K562 (cell line): ENCODE data around the gene ST14.

Source experiments
- FOS ChIP-seq: IDR thresholded peaks from 3 replicates; pipeline ENCODE4 v1.6.1; 2011; ENCODE audit not compliant: insufficient read length; ENCODE audit errors: extremely low read depth
- FOXA1 ChIP-seq: fragments of 450-650 bp; IDR thresholded peaks from 2 replicates; pipeline ENCODE4 v1.6.1; 2016; ENCODE audit warnings: mild to moderate bottlenecking, borderline replicate concordance
- HDGF ChIP-seq: fragments of 450-650 bp; IDR thresholded peaks from 2 replicates; pipeline ENCODE4 v1.6.1; 2016
- KAT8 ChIP-seq: fragments of 450-650 bp; IDR thresholded peaks from 2 replicates; pipeline ENCODE4 v1.6.1; 2016; ENCODE audit warnings: low read depth, mild to moderate bottlenecking
- MEF2A ChIP-seq: IDR thresholded peaks from 2 replicates; pipeline ENCODE4 v1.6.1; 2011; ENCODE audit warnings: low read depth, mild to moderate bottlenecking, low read length, moderate library complexity; ENCODE audit not compliant: control insufficient read depth
- MTA1 ChIP-seq: fragments of 450-650 bp; IDR thresholded peaks from 2 replicates; pipeline ENCODE4 v1.6.1; 2017; ENCODE audit warnings: borderline replicate concordance
- RNF2 ChIP-seq: sonication (generic); IDR thresholded peaks from 2 replicates; pipeline ENCODE4 v1.6.1; 2016
- ZNF41 ChIP-seq: fragments of 250-450 bp; sonication (Bioruptor Pico); conservative IDR thresholded peaks from 2 replicates; pipeline ENCODE4 v1.4.0; 2020; ENCODE audit warnings: mild to moderate bottlenecking
- ZNF778 ChIP-seq: fragments of 450-650 bp; formaldehyde crosslinking; IDR thresholded peaks from 2 replicates; pipeline ENCODE4 v1.4.0; 2020; ENCODE audit warnings: mild to moderate bottlenecking, moderate library complexity
- TF ChIP-seq, protein P1 (sequence below), 3 experiments: IDR thresholded peaks in 2 of 3; conservative IDR thresholded peaks in 1 of 3; 2 replicates each; pipeline ENCODE4 v1.5.1; 2011 to 2012; ENCODE audit warnings: low read length in 3 of 3, mild to moderate bottlenecking in 3 of 3, control low read depth in 2 of 3, improper control_type of control experiment in 1 of 3, inconsistent platforms in 1 of 3, low read depth in 1 of 3, mixed read lengths in 1 of 3, moderate library complexity in 1 of 3; ENCODE audit not compliant: insufficient read depth in 2 of 3
- TF ChIP-seq, protein P2 (sequence below): fragments of 150-350 bp; IDR thresholded peaks from 2 replicates; pipeline ENCODE4 v1.6.1; 2014; ENCODE audit warnings: low read depth, mild to moderate bottlenecking, low read length, borderline replicate concordance
- TF ChIP-seq, protein P3 (sequence below): fragments of 250-450 bp; sonication (Bioruptor Pico); IDR thresholded peaks from 2 replicates; pipeline ENCODE4 v1.4.0; 2020; ENCODE audit warnings: mild to moderate bottlenecking, moderate library complexity

DNA sequence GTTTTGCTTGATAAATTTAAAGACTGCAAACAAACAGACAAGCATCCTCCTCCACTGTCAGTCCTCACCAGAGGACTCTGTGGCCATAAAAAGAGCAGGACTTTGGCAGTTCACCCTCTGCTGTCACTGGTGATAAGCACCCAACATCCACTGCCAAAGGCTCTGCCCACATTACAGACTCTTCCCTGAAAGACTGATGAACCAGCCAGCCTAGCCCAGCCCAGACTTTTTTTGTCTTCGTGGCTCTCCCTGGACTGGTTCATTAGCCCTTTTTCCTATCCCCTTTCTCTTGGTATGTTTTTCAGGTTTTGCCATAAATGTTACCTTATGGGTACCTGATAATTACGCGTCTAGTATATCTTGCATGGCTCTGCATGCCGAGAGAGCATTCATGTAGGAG lies 15.1 kb downstream of the ST14 start:
- no peak for TF ChIP-seq HDGF
- TF ChIP-seq, protein P1, sequence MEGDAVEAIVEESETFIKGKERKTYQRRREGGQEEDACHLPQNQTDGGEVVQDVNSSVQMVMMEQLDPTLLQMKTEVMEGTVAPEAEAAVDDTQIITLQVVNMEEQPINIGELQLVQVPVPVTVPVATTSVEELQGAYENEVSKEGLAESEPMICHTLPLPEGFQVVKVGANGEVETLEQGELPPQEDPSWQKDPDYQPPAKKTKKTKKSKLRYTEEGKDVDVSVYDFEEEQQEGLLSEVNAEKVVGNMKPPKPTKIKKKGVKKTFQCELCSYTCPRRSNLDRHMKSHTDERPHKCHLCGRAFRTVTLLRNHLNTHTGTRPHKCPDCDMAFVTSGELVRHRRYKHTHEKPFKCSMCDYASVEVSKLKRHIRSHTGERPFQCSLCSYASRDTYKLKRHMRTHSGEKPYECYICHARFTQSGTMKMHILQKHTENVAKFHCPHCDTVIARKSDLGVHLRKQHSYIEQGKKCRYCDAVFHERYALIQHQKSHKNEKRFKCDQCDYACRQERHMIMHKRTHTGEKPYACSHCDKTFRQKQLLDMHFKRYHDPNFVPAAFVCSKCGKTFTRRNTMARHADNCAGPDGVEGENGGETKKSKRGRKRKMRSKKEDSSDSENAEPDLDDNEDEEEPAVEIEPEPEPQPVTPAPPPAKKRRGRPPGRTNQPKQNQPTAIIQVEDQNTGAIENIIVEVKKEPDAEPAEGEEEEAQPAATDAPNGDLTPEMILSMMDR (IDR thresholded peaks at IDR 0.05 in 2 of 3, conservative IDR thresholded peaks at IDR 0.05 in 1 of 3; ENCODE audit: insufficient read depth in 2 of 3, low read depth in 1 of 3, low read length in 3 of 3): no peak
- no peak for TF ChIP-seq MTA1
- TF ChIP-seq RNF2: no peak
- TF ChIP-seq FOS: no peak
- no peak for TF ChIP-seq KAT8
- TF ChIP-seq, protein P2, sequence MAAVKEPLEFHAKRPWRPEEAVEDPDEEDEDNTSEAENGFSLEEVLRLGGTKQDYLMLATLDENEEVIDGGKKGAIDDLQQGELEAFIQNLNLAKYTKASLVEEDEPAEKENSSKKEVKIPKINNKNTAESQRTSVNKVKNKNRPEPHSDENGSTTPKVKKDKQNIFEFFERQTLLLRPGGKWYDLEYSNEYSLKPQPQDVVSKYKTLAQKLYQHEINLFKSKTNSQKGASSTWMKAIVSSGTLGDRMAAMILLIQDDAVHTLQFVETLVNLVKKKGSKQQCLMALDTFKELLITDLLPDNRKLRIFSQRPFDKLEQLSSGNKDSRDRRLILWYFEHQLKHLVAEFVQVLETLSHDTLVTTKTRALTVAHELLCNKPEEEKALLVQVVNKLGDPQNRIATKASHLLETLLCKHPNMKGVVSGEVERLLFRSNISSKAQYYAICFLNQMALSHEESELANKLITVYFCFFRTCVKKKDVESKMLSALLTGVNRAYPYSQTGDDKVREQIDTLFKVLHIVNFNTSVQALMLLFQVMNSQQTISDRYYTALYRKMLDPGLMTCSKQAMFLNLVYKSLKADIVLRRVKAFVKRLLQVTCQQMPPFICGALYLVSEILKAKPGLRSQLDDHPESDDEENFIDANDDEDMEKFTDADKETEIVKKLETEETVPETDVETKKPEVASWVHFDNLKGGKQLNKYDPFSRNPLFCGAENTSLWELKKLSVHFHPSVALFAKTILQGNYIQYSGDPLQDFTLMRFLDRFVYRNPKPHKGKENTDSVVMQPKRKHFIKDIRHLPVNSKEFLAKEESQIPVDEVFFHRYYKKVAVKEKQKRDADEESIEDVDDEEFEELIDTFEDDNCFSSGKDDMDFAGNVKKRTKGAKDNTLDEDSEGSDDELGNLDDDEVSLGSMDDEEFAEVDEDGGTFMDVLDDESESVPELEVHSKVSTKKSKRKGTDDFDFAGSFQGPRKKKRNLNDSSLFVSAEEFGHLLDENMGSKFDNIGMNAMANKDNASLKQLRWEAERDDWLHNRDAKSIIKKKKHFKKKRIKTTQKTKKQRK: no peak
- no peak for TF ChIP-seq ZNF778
- no peak for TF ChIP-seq FOXA1
- TF ChIP-seq, protein P3, sequence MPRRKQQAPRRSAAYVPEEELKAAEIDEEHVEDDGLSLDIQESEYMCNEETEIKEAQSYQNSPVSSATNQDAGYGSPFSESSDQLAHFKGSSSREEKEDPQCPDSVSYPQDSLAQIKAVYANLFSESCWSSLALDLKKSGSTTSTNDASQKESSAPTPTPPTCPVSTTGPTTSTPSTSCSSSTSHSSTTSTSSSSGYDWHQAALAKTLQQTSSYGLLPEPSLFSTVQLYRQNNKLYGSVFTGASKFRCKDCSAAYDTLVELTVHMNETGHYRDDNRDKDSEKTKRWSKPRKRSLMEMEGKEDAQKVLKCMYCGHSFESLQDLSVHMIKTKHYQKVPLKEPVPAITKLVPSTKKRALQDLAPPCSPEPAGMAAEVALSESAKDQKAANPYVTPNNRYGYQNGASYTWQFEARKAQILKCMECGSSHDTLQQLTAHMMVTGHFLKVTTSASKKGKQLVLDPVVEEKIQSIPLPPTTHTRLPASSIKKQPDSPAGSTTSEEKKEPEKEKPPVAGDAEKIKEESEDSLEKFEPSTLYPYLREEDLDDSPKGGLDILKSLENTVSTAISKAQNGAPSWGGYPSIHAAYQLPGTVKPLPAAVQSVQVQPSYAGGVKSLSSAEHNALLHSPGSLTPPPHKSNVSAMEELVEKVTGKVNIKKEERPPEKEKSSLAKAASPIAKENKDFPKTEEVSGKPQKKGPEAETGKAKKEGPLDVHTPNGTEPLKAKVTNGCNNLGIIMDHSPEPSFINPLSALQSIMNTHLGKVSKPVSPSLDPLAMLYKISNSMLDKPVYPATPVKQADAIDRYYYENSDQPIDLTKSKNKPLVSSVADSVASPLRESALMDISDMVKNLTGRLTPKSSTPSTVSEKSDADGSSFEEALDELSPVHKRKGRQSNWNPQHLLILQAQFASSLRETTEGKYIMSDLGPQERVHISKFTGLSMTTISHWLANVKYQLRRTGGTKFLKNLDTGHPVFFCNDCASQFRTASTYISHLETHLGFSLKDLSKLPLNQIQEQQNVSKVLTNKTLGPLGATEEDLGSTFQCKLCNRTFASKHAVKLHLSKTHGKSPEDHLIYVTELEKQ (CRISPR knock-in tag): no peak
- TF ChIP-seq MEF2A: no peak
- TF ChIP-seq ZNF41 (CRISPR knock-in tag): no peak
